Ascending aorta (tissue), 2 donors: Measurements from ENCODE around the gene ANK3. TPM values are rescaled to one million over a fixed set of nuclear protein-coding genes. Genes with fewer than 3 reads are reported as not detected.

Experiments used
- DNase-seq, 2 donors: peaks; one replicate each; pipeline ENCODE4 v3.0.0-alpha.2; 2019; ENCODE audit warnings: low spot score in 2 of 2
- H3K27ac ChIP-seq, 2 donors: fragments of 200-600 bp; sonication (generic); one replicate each; pipeline ENCODE4 v1.5.1; 2016 to 2017; ENCODE audit warnings: mild to moderate bottlenecking in 1 of 2
- H3K27me3 ChIP-seq: fragments of 200-600 bp; sonication (generic); one replicate; pipeline ENCODE4 v1.5.1; 2017
- H3K36me3 ChIP-seq, 2 donors: fragments of 200-600 bp; sonication (generic); one replicate each; pipeline ENCODE4 v1.5.1; 2016
- H3K4me1 ChIP-seq, 2 donors: fragments of 200-600 bp; sonication (generic); one replicate each; pipeline ENCODE4 v1.5.1; 2016 to 2017; ENCODE audit warnings: mild to moderate bottlenecking in 1 of 2
- H3K4me3 ChIP-seq, 2 donors: fragments of 200-600 bp; sonication (generic); one replicate each; pipeline ENCODE4 v1.5.1; 2016 to 2017; ENCODE audit warnings: mild to moderate bottlenecking in 1 of 2
- H3K9me3 ChIP-seq, 2 donors: fragments of 200-600 bp; sonication (generic); one replicate each; pipeline ENCODE4 v1.5.1; 2016
- CTCF ChIP-seq, 3 experiments: fragments of 200-600 bp in 2 of 3; fragments of 450-650 bp in 1 of 3; sonication (generic) in 2 of 3; IDR thresholded peaks; one replicate each; pipeline ENCODE4 v1.5.1; 2016 to 2019; ENCODE audit warnings: antibody characterized with exemption in 3 of 3, mild to moderate bottlenecking in 1 of 3, moderate library complexity in 1 of 3
- intact Hi-C: fragments of 100-400 bp; cut with DNase I; formaldehyde crosslinking; loops from one replicate; pipeline ENCODE4 v1.15.1; 2023
- total RNA-seq: library from RNA; depleted of rRNA; stranded (reverse); fragments of >200 nt; gene quantifications from one replicate; pipeline ENCODE4 v1.1.0, GENCODE V29; 2016

The ANK3 gene
- total RNA-seq, 1 donor from 2014 or later: 28.3 TPM

- no peaks in the 10 kb centered on the region for H3K36me3 ChIP-seq
- H3K27ac ChIP-seq: no peak overlapping the region
- no peak for TF ChIP-seq CTCF (IDR thresholded peaks at IDR 0.05)
- H3K27me3 ChIP-seq: no peaks in the 10 kb centered on the region
- no peak overlapping the region for H3K4me3 ChIP-seq
- H3K4me1 ChIP-seq: no peaks in the 10 kb centered on the region
- no peak for DNase-seq
- H3K9me3 ChIP-seq: no peaks in the 10 kb centered on the region
- intact Hi-C loops: no loop called here
Observed at GRCh38 chr10:60176925-60177324, 212.8 kb downstream of the ANK3 start.

DNA sequence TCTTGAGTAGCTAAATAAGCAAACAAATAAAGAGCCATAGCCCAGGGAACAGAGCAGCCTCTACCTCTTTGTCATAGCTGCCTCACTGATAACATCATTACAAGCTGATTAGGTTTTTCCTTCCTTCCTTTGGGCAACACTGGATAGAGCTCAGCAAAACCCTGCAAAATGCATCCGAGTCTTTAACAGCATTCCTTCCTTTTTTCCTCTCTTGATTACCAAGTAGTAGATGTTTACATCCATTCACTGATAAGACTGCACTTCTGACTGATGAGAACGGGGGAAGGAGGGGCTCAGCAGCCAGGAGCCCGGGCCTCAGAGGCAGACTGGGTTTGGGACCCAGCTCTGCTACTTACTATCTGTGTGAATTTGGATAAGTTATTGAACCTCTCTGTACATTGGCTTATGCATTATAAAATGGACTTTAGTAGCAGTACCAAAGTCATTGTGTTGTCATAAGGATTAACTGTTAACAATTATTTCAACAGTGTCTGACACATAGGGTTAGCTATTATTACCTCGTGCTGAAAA lies 214.2 kb downstream of the ANK3 start:
- H3K36me3 ChIP-seq: no peaks in the 10 kb centered on the region

DNA sequence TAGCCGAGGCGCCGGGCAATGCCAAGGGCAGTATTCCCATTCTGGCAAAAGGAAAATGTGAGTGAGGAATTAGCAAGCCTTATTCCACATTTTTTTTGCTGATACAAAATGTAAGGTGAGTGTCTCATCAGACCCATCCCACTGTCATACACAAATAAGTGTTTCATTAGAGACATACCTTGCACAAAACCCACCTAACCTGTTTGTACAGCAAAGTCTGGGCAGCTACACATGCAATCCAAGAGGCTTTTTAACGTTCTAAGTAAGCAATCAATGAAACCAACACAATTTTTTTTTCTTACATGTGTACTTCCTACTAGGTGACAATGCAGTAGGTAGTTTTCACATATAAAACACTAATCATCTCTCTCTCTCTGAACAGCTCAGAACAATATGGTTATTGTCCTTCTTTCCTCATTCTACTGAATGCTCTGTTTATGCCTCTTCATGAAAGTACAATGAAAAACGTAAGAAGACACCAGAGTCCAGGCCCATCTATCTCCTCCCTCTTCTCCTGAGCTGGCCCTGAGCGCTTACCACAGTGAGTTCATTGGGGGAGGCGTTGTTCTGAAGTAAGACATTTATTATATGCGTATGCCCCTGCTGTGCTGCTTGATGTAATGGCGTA lies 217.2 kb downstream of the ANK3 start:
- Histone ChIP-seq H3K27ac (no peak overlapping the region), H3K4me3 (no peak overlapping the region), H3K27me3 (no peaks in the 10 kb centered on the region), H3K36me3 (no peaks in the 10 kb centered on the region), H3K4me1 (no peaks in the 10 kb centered on the region), H3K9me3 (no peaks in the 10 kb centered on the region)
- no peak for TF ChIP-seq CTCF (IDR thresholded peaks at IDR 0.05)
- intact Hi-C loops: no loop called here
- DNase-seq: no peak

More for the DNA sequence above, 214.2 kb downstream of the ANK3 start:
- Histone ChIP-seq H3K4me1 (no peaks in the 10 kb centered on the region), H3K9me3 (no peaks in the 10 kb centered on the region), H3K4me3 (no peak overlapping the region), H3K27ac (no peak overlapping the region), H3K27me3 (no peaks in the 10 kb centered on the region)
- intact Hi-C loops: no loop called here
- TF ChIP-seq CTCF (IDR thresholded peaks at IDR 0.05): no peak
- DNase-seq: no peak

DNA sequence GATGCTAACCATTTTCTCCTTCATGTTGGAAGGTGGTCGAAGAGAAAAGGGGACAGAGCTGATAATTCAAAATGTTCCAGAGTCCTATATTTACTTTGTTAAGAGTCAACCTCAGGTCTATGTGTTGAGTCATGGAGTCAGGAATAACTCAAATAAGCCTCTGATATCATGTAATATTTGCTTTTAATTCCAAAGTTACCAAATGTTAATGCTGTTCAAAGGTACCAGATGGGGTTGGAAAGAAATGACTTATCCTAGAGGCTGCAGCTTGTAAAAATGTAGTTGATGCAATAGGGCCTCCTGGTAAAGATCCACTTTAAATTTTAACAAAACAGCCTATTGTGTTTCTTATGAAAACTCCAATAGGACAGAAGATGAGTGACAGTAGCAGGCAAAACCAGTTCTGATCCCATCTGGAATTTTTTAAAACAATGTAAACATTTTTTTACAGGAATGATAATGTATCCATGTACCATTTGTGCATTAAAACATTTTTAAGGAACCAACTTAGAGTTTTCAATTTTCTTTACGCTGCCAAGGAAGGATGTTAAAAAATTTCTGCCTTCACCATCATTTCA lies 218.2 kb downstream of the ANK3 start:
- H3K4me1 ChIP-seq: no peaks in the 10 kb centered on the region
- no peaks in the 10 kb centered on the region for H3K9me3 ChIP-seq
- no peak overlapping the region for H3K27ac ChIP-seq
- no peak for TF ChIP-seq CTCF (IDR thresholded peaks at IDR 0.05)
- no peaks in the 10 kb centered on the region for H3K36me3 ChIP-seq
- no peak overlapping the region for H3K4me3 ChIP-seq
- no peak for DNase-seq
- no peaks in the 10 kb centered on the region for H3K27me3 ChIP-seq
- intact Hi-C loops: no loop called here

DNA sequence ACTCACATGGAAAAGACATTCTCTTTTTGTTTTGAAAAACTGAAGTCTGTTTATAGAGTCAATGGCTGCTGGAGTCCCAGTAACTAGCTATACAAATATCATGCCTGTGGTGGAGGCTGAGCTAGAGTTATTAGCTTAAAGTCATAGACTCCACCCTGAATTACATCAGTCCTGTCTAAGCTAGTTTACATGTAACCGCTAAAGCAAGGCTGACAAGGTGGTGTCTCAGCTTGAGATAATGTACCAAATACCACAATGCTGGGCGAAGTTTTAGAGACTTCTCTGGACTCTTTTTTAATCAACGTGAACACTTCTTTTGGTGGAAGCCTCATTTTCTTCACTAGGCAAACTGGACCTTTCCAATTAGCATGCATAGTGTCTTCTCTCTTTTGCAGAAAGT lies 219.4 kb downstream of the ANK3 start:
- Histone ChIP-seq H3K27ac (no peak overlapping the region), H3K4me3 (no peak overlapping the region), H3K27me3 (no peaks in the 10 kb centered on the region), H3K4me1 (no peaks in the 10 kb centered on the region), H3K9me3 (no peaks in the 10 kb centered on the region), H3K36me3 (no peaks in the 10 kb centered on the region)
- no peak for DNase-seq
- intact Hi-C loops: no loop called here
- no peak for TF ChIP-seq CTCF (IDR thresholded peaks at IDR 0.05)
